Panc1 (cell line): ENCODE data around the gene KCNH5. TPM values are rescaled to one million over a fixed set of nuclear protein-coding genes. Genes with fewer than 3 reads are reported as not detected.

ENCODE experiments used
- ATAC-seq: fragments of 200-7000 bp; cut with Tn5 transposase; 2 replicates; pipeline ENCODE4 v1.9.1; 2020; ENCODE audit warnings: mild to moderate bottlenecking, moderate library complexity
- BruUV-seq: library from RNA; stranded (reverse); fragments of 400-500 nt; replicated peaks from 2 replicates; lab custom pipeline; 2021; lab: Mats Ljungman, UMichigan
- CTCF ChIA-PET: fragments of 300-600 bp; sonication (Branson Sonifier 250); formaldehyde crosslinking; loops from one replicate; lab custom pipeline; 2022; ENCODE audit warnings: antibody characterized with exemption; lab: Charles Lee
- POLR2A ChIA-PET: fragments of 300-600 bp; sonication (Branson Sonifier 250); formaldehyde crosslinking; loops from one replicate; lab custom pipeline; 2022; ENCODE audit warnings: antibody characterized with exemption; lab: Charles Lee
- DNase-seq: peaks from one replicate; pipeline ENCODE4 v3.0.0-alpha.2; 2010; ENCODE audit warnings: low read depth, low spot score
- H3K27ac ChIP-seq: 2 replicates; pipeline ENCODE4 v1.5.1; 2011; ENCODE audit warnings: mild to moderate bottlenecking, low read length, inconsistent platforms
- H3K27me3 ChIP-seq: fragments of 200-500 bp; sonication (Bioruptor generic); 2 replicates; pipeline ENCODE4 v1.6.0; 2014; ENCODE audit warnings: low read length, inconsistent platforms; ENCODE audit not compliant: control insufficient read depth, insufficient read depth
- H3K36me3 ChIP-seq: fragments of 200-500 bp; sonication (Bioruptor generic); 2 replicates; pipeline ENCODE4 v1.5.1; 2014; ENCODE audit warnings: inconsistent platforms, mild to moderate bottlenecking, low read length, moderate library complexity; ENCODE audit not compliant: control insufficient read depth, insufficient read depth
- H3K4me1 ChIP-seq: 2 replicates; pipeline ENCODE4 v1.5.1; 2011; ENCODE audit warnings: inconsistent platforms, mild to moderate bottlenecking, low read length, moderate library complexity; ENCODE audit not compliant: control insufficient read depth, insufficient read depth
- H3K4me3 ChIP-seq, 2 experiments: 2 replicates each; pipeline ENCODE4 v1.5.1; 2011 to 2012; ENCODE audit warnings: low read depth in 2 of 2, low read length in 2 of 2, mild to moderate bottlenecking in 2 of 2, inconsistent platforms in 1 of 2, moderate library complexity in 1 of 2
- H3K9me3 ChIP-seq: fragments of 200-500 bp; sonication (Bioruptor generic); 2 replicates; pipeline ENCODE4 v1.5.1; 2014; ENCODE audit warnings: low read depth, mild to moderate bottlenecking, inconsistent platforms, low read length, moderate library complexity; ENCODE audit not compliant: control insufficient read depth, insufficient read depth
- CTCF ChIP-seq: fragments of 450-650 bp; IDR thresholded peaks from 2 replicates; pipeline ENCODE4 v1.5.1; 2017; ENCODE audit warnings: mild to moderate bottlenecking
- POLR2AphosphoS5 ChIP-seq: IDR thresholded peaks from 2 replicates; pipeline ENCODE4 v1.6.1; 2012; ENCODE audit warnings: mild to moderate bottlenecking, low read depth, low read length, moderate library complexity
- REST ChIP-seq, 2 experiments: IDR thresholded peaks; 2 replicates each; pipeline ENCODE4 v1.6.1; 2011 to 2012; ENCODE audit warnings: low read depth in 2 of 2, control low read depth in 1 of 2, low read length in 1 of 2, mild to moderate bottlenecking in 1 of 2, moderate library complexity in 1 of 2; ENCODE audit not compliant: insufficient read depth in 1 of 2
- SIN3A ChIP-seq: IDR thresholded peaks from 2 replicates; pipeline ENCODE4 v1.6.1; 2012; ENCODE audit warnings: low read depth, mild to moderate bottlenecking, low read length, moderate library complexity, borderline replicate concordance; ENCODE audit not compliant: insufficient read depth
- TCF7L2 ChIP-seq: IDR thresholded peaks from 2 replicates; pipeline ENCODE4 v1.6.1; 2011; ENCODE audit warnings: mild to moderate bottlenecking, low read depth, low read length, inconsistent platforms
- in situ Hi-C: cut with HindIII; loops from 2 replicates; pipeline ENCODE4 v1.10.0; 2016; ENCODE audit warnings: low sequenced_read_pairs, low pct_unique_long_range_greater_than_20kb
- intact Hi-C: fragments of 100-400 bp; cut with micrococcal nuclease; formaldehyde crosslinking; loops from one replicate; pipeline ENCODE4 v1.10.0; 2022; ENCODE audit not compliant: unreplicated experiment
- total RNA-seq: library from RNA; stranded (reverse); gene quantifications from one replicate; pipeline ENCODE4 v1.2.1, GENCODE V29; 2021; ENCODE audit not compliant: unreplicated experiment

The KCNH5 gene
- total RNA-seq, 1 experiment from 2014 or later, result not detected

- ATAC-seq, result no peak
- intact Hi-C loops, result no loop called here
- no peak for DNase-seq
- no peak overlapping the region for H3K27ac ChIP-seq
- in situ Hi-C loops, result no loop called here
- H3K4me1 ChIP-seq, result no peaks in the 10 kb centered on the region
- no peaks in the 10 kb centered on the region for H3K27me3 ChIP-seq
- TF ChIP-seq POLR2AphosphoS5 (no peak), REST (IDR thresholded peaks at IDR 0.05; ENCODE audit: insufficient read depth in 1 of 2, low read depth in 2 of 2, low read length in 1 of 2) (no peak), TCF7L2 (no peak), CTCF (no peak), SIN3A (no peak)
- H3K9me3 ChIP-seq, result no peaks in the 10 kb centered on the region
- POLR2A ChIA-PET, result no interaction called here
- H3K4me3 ChIP-seq, result no peak overlapping the region
- CTCF ChIA-PET, result no interaction called here
- H3K36me3 ChIP-seq, result no peaks in the 10 kb centered on the region
- BruUV-seq, result no TSS peak
These were observed 162.3 kb downstream of the KCNH5 start for GRCh38 chr14:62882967-62883366.

GRCh38 chr14:62866376-62866775 lies 178.9 kb downstream of the KCNH5 start:
- Histone ChIP-seq H3K36me3 (no peaks in the 10 kb centered on the region), H3K4me3 (no peak overlapping the region), H3K9me3 (no peaks in the 10 kb centered on the region), H3K27me3 (no peaks in the 10 kb centered on the region), H3K27ac (no peak overlapping the region), H3K4me1 (no peaks in the 10 kb centered on the region)
- no peak for TF ChIP-seq SIN3A
- no peak for TF ChIP-seq REST (IDR thresholded peaks at IDR 0.05; ENCODE audit: insufficient read depth in 1 of 2, low read depth in 2 of 2, low read length in 1 of 2)
- DNase-seq (no peak), ATAC-seq (no peak)
- BruUV-seq, result no TSS peak
- in situ Hi-C loops (no loop called here), intact Hi-C loops (no loop called here)
- POLR2A ChIA-PET, result no interaction called here
- CTCF ChIA-PET, result no interaction called here
